Sciatic nerve (tissue), 2 donors: ENCODE data around the gene CCDC148. TPM values are rescaled to one million over a fixed set of nuclear protein-coding genes. Genes with fewer than 3 reads are reported as not detected.

Experiments used
- ATAC-seq: fragments of 200-7000 bp; cut with Tn5 transposase; one replicate; pipeline ENCODE4 v1.9.1; 2020; ENCODE audit warnings: mild to moderate bottlenecking, moderate library complexity
- DNase-seq: peaks from one replicate; pipeline ENCODE4 v3.0.0-alpha.2; 2020; ENCODE audit warnings: low spot score
- intact Hi-C: fragments of 100-400 bp; cut with DNase I; formaldehyde crosslinking; loops from one replicate; pipeline ENCODE4 v1.14.2; 2022
- total RNA-seq: library from RNA; stranded (reverse); fragmentation: NEBNext Ultra II Directional; extraction: Animal tissue kit (Norgen Biotek cat#: 25700); gene quantifications from one replicate; pipeline ENCODE4 v1.2.1, GENCODE V29; 2021
- donor health status: DM: no; HTN: no; CAD: no.
- donor health status: DM: no; HTN: no; CAD: no.

The CCDC148 gene
- total RNA-seq, 1 donor from 2014 or later, result 2.9 TPM

DNA sequence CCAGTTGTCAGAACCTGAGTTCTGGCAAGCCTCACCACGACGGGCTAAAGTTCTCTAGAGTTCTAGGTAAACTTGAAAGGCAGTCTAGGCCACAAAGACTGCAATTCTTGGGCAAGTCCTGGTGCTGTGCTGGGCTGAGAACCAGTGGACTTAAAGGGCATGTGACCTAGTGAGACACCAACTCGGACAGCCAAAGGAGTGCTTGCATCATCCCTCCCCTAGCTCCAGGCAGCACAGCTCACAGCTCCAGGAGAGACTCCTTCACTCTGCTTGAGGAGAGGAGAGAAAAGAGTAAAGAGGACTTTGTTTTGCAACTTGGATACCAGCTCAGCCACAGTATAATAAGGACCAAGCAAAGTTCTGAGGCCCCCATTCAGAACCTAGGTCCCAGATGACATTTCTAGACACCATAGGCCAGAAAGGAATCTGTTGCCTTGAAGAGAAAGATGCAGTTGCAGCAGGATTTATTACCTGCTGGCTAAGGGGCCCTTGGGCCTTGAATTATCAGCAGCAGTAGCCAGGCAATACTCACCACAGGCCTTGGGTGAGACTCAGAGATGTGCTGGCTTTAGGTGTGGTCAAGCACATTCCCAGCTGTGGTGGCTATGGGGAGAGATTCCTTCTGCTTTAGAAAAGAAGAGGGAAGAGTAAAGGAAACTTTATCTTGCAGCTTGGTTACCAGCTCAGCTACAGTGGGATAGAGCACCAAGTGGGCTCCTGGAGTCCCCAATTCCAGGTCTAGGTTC is 303.1 kb downstream of the CCDC148 start:
- no peak for ATAC-seq
- DNase-seq, result no peak
- intact Hi-C loops, result no loop called here

DNA sequence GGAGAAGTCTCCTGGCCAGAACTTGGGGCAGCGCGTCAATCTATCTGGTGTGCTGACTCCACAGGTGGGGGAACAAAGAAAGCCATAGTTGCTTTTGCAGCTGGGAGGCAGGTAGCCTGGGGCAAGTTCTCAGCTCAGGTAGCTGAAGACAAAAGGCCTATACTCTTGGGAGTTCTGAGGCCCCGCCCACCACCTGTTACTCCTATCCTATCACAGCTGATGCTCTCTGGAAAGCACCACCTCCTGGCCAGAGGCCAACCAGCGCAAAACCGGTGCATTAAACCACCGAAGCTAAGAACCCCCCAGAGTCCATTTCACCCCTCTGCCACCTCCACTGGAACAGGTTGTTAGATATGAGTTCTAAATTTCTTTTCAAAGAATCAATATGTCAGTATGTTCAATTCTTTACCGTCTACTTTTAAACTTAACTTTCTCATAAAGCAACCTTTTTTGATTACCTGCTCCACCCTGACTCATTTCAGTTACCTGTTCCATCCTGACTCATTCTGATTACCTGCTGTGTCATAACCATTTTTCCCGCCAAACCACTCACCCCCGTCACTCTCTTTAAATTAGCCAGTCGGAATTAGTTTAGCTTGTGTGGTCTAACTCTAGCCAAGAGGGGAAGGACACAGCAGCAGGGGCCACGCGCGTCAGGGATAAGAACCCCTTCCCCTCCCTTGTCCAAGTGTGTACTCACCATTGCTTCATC is 311.5 kb downstream of the CCDC148 start:
- intact Hi-C loops, result no loop called here
- ATAC-seq (no peak), DNase-seq (no peak)

- intact Hi-C loops, result no loop called here
- no peak for ATAC-seq
Measured at GRCh38 chr2:158143703-158144360, 312.7 kb downstream of the CCDC148 start.

GRCh38 chr2:158142568-158143332 is 313.8 kb downstream of the CCDC148 start:
- no peak for ATAC-seq
- DNase-seq, result no peak
- intact Hi-C loops, result no loop called here

More at GRCh38 chr2:158143703-158144360, 312.7 kb downstream of the CCDC148 start:
- no peak for DNase-seq

DNA sequence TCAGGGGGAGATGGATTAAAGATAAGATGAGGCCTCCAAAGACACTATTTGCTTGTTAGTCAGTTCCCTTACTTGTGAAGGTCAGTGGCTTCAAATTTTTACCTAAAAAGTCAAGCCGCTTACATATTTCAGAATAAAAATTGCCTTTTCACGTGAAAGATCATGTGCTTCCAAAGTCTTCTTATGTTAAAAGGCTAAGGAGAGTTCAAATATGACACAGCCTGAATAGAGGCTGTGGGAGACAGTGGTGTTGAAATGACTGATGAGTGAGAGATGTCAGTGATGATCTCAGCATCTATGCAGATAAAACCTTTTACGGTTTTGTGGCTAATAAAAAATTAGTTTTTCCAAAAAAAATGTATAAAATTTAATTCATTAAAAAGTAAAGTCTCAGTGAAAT is 314.4 kb downstream of the CCDC148 start:
- ATAC-seq, result no peak
- no peak for DNase-seq
- intact Hi-C loops, result no loop called here

GRCh38 chr2:158140201-158140600 is 316.4 kb downstream of the CCDC148 start:
- intact Hi-C loops, result no loop called here
- DNase-seq (no peak), ATAC-seq (no peak)

GRCh38 chr2:158138255-158138654 is 318.3 kb downstream of the CCDC148 start:
- intact Hi-C loops, result no loop called here
- ATAC-seq (no peak), DNase-seq (no peak)

DNA sequence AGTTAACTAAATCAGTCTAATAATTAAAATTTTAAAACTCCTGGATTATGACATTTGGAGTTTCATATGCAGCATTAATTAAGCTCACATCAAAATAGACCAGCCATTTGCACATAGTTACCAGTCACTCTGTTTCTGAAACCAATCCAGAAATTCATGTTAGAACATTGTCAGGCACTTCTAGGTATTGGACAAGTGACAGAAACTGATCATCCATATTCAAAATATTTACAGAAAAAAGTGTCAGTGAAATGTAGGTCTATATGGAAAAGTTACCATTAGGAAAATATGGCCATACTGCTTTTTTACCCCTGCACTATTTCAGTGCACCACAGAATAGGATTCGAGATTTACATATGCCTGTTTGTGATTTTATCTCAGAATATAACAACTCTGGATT is 321.5 kb downstream of the CCDC148 start:
- ATAC-seq (no peak), DNase-seq (no peak)
- intact Hi-C loops, result no loop called here

DNA sequence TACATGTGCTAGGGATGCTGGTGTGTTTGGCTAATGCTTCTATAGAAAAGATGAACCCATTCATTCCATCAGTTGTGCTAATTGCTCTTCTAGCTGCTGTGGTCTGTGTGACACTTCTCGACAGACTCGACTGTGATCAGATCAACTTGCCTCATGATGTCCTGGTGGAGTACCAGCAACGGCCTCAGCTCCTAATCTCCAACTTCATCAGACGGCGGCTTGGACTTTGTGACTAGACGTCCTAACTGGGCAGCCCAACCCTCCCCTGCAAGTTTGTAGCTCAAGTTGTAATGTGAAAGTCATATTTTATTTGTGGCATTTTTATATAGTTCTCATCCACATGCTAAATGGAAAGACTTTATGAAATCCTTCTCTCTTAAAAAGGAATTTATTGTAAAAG is 321.9 kb downstream of the CCDC148 start:
- DNase-seq, result no peak
- intact Hi-C loops, result no loop called here
- no peak for ATAC-seq

- intact Hi-C loops, result no loop called here
- DNase-seq (no peak), ATAC-seq (no peak)
Measured at GRCh38 chr2:158134055-158134454, 322.5 kb downstream of the CCDC148 start.

GRCh38 chr2:158131919-158132566 is 324.5 kb downstream of the CCDC148 start:
- intact Hi-C loops, result no loop called here
- no peak for DNase-seq
- ATAC-seq, result no peak

- intact Hi-C loops, result no loop called here
- DNase-seq (no peak), ATAC-seq (no peak)
Measured at GRCh38 chr2:158131483-158131912, 325.1 kb downstream of the CCDC148 start.

GRCh38 chr2:158130832-158131473 is 325.6 kb downstream of the CCDC148 start:
- no peak for DNase-seq
- intact Hi-C loops, result no loop called here
- ATAC-seq, result peak; percentile 52

DNA sequence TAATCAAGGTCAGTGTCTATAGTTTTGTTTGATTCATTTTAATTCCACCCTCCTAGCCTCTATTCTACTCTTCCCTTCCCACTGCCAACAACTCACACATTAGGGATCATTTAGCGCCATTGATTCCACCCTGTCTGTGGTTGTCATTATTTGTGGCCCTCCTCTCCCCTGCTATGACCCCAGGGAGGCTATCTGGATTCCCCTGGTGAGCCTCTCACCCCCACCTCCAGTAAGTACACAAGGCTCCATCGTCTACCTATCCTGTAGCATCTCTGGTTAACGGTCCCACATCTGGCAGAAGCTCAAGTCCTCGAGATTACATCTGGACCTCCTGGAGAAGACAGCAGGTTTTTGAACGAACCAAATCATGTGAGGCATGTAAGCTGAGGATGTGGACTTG is 327.5 kb downstream of the CCDC148 start:
- DNase-seq (no peak), ATAC-seq (no peak)
- intact Hi-C loops, result no loop called here

DNA sequence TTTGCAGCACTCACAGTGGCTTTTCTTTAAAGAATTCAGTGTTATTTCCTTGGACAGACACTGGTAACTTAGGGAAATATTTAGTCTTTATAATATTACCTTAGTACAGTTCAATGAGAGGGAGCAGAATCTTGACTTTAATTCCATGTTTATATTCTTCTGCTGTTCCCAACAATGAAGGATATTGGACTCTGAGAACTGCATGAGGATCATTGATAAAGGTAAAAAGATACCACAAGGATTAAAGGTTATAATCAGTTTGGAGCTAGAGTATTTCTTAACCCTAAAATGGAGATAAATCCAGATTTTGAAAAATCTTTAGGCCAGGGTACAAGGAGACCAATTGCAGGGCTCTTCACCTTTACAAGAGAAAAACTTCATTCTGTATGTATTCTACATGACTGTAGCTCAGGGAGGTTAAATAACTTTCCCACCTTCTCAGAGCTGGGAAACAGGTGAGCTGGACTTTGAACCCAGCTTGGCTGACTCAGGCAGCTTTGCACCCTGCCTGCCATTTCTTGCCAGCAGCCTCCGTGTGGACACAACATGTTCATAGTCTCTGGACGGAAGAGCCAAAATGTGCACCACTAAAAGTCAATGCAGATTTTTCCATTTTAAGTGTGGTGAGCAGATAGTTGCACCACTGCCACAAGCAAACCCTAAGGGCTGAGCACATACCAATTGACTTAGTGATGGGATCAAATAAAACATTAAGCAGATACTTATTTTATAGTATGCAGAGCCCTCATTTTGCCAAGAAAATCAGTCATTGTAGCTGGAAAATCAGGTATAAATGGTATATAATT is 328.2 kb downstream of the CCDC148 start:
- no peak for ATAC-seq
- intact Hi-C loops, result no loop called here
- no peak for DNase-seq

GRCh38 chr2:158127380-158127804 is 329.2 kb downstream of the CCDC148 start:
- no peak for DNase-seq
- intact Hi-C loops, result no loop called here
- no peak for ATAC-seq

GRCh38 chr2:158125756-158126498 is 330.6 kb downstream of the CCDC148 start:
- ATAC-seq (no peak), DNase-seq (no peak)
- intact Hi-C loops, result no loop called here
